ENCODE measurements around the gene RNU6-9. TPM values are rescaled to one million over a fixed set of nuclear protein-coding genes. Genes with fewer than 3 reads are reported as not detected.
"Not testable (repeated sequence)": the region's sequence is repeated elsewhere in the genome, so short reads cannot be mapped to it uniquely, and the experiment has no call there.

Gene RNU6-9
- polyA plus RNA-seq (2013, experiment 1 of 2; ENCODE audit: insufficient read length), result not detected
- polyA plus RNA-seq (2013, experiment 2 of 2; ENCODE audit: insufficient read length), result not detected

DNA sequence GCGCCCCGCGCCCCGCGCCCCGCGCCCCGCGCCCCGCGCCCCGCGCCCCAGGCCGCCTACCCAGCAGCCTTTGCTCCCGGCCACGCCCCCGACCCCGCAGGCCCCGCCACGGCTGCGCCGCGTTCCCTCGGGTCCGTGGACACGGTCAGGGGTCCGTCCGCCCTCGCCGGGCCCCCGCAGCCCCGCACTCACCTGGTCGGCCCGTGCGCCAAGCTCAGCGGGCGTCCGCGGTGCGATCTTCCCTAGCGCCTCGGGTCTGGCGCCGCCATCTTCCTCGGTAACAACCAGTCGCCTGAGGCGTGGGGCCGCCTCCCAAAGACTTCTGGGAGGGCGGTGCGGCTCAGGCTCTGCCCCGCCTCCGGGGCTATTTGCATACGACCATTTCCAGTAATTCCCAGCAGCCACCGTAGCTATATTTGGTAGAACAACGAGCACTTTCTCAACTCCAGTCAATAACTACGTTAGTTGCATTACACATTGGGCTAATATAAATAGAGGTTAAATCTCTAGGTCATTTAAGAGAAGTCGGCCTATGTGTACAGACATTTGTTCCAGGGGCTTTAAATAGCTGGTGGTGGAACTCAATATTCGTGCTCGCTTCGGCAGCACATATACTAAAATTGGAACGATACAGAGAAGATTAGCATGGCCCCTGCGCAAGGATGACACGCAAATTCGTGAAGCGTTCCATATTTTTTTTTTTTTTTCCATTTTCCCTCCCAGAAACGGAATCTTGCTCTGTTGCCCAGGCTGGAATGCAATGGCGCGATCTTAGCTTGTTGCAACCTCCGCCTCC is at the start of gene RNU6-9, which contains the start of gene MED16:
TSS of gene RNU6-9 (plus strand) at position 591 of the 796 bp plus-strand sequence.
TSS of gene MED16 (minus strand) at position 294 of the 796 bp plus-strand sequence. CDS start 2,056 bp downstream, outside the sequence.
- DNase-seq, result peak; percentile 93

- DNase-seq, result no peak
Observed at GRCh38 chr19:843836-844545, 49.3 kb upstream of the RNU6-9 start.

DNA sequence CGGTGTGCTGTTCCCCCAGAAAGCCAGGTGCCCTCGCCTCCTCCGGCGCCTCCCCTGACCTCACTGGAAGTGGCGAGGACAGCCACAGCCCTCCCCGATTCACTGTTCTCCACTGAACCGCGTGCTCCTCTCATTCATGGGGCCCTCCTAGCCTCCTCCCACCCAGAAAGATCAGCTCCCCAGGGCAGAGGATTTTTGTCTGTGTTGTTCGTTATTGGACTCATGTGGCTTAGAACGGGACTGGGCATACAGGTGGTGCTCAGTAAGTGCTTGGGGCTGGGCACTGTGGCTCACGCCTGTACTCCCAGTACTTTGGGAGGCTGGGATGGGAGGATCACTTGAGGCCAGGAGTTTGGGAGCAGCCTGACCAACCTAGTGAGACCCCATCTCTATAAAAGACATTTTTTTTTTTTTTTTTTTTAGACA is 48.7 kb upstream of the RNU6-9 start:
- no peak for DNase-seq

DNA sequence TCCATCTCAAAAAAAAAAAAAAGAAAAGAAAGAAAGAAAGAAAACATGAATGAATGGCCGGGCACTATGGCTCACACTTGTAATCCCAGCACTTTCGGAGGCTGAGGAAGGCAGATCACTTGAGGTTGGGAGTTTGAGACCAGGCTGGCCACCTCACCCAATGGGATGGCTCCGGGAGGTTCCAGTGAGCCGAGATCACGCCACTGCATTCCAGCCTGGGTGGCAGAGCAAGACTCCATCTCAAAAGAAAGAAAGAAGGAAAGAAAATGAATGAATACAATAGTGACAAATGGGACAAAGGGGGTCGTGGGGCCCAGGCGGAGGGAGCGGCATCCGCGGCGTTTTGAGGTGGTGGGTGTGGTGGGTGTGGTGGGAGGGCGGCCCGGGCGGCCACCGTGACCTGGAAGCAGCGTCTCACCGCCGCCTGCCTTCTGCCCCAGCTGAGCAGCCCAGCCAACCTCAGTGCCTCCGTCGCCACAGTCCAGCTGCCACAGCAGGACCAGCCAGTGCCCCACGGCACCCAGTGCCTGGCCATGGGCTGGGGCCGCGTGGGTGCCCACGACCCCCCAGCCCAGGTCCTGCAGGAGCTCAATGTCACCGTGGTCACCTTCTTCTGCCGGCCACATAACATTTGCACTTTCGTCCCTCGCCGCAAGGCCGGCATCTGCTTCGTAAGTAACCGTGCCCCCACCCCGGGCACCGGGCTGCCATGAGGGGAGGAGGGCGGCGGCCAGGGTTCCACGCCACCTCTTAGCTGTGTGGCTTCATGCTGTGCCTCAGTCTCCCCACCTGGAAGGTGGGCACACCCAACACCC is 47.4 kb upstream of the RNU6-9 start:
- DNase-seq, result no peak

- DNase-seq, result no peak
Observed at GRCh38 chr19:848386-848921, 44.8 kb upstream of the RNU6-9 start.

DNA sequence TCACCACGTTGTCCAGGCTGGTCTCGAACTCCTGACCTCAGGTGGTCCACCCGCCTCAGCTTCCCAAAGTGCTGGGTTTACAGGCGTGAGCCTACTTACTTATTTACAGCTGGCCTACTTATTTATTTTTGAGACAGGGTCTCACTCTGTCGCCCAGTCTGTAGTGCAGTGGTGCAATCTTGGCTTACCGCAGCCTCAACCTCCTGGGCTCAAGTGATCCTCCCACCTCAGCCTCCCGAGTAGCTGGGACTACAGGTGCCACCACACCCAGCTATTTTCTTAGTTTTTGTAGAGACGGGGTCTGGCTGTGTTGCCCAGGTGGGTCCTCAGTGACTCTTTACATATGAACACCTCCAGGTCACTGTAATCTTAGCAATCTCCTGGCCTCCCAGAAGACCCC is 44.1 kb upstream of the RNU6-9 start:
- DNase-seq, result not testable (repeated sequence)

DNA sequence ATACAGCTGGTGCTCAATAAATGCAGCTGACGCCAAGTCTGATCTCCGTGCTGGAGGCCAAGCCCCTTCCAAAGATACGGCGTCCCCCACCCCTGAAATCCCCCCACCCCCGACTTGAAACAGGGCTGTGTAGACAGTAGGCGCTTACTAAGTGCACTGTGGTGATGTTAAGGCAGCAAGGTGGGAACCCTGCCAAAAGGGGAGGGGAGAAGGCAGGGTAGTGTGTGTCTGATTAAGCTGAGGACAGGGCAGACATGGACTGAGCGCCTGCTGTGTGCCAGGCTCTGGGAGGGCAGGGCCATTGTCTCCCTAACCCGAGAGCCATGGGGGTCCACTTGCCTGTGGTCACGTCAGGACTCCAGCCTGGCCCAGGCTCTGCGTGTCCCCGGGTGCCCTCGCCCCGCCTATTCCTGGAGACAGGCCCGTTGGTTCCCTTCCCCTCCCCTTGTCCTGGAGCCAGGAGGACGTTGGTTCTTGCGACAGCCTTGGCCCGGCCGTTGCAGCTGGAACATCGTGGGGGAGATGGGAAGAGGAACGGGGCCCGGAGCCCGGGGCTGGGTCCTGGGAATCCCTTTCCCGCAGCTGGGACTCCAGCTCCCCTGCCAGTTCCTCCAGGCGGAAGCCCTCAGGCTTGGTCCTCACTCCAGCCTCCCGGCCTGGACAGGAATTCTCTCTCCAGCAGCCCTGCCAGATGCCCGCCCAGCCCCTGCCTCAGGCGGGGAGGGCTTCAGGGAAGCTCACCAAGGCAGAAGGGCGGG is 42.9 kb upstream of the RNU6-9 start:
- peak; percentile 93 for DNase-seq

- DNase-seq, result no peak
Observed at GRCh38 chr19:850979-851335, 42.3 kb upstream of the RNU6-9 start.

DNA sequence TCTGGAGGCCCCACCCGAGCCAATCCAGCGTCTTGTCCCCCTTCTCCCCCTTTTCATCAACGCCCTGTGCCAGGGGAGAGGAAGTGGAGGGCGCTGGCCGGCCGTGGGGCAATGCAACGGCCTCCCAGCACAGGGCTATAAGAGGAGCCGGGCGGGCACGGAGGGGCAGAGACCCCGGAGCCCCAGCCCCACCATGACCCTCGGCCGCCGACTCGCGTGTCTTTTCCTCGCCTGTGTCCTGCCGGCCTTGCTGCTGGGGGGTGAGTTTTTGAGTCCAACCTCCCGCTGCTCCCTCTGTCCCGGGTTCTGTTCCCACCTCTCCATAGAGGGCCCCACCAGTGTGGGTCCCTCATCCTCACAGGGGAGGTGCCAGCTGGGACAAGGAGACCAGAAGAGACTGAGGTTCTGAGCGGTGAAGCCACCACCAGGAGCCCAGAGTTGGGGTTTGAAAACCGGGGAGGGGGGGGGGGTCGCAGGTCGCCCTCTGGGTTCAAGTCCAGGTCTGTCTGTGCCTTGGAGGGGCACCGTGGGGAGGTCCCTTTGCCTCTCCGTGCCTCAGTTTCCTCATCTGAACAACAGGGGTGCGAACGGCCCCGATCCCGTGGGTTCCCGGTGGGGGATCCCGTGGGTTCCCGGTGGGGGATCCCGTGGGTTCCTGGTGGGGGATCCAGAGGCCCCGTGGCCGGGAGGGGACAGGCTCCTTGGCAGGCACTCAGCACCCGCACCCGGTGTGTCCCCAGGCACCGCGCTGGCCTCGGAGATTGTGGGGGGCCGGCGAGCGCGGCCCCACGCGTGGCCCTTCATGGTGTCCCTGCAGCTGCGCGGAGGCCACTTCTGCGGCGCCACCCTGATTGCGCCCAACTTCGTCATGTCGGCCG is 40.9 kb upstream of the RNU6-9 start, which contains the start of gene ELANE:
TSS of gene ELANE (plus strand) at position 168 of the 878 bp plus-strand sequence. CDS start at position 194, 26 bp downstream.
- no peak for DNase-seq

- DNase-seq, result no peak
Observed at GRCh38 chr19:853014-853585, 40.2 kb upstream of the RNU6-9 start.

DNA sequence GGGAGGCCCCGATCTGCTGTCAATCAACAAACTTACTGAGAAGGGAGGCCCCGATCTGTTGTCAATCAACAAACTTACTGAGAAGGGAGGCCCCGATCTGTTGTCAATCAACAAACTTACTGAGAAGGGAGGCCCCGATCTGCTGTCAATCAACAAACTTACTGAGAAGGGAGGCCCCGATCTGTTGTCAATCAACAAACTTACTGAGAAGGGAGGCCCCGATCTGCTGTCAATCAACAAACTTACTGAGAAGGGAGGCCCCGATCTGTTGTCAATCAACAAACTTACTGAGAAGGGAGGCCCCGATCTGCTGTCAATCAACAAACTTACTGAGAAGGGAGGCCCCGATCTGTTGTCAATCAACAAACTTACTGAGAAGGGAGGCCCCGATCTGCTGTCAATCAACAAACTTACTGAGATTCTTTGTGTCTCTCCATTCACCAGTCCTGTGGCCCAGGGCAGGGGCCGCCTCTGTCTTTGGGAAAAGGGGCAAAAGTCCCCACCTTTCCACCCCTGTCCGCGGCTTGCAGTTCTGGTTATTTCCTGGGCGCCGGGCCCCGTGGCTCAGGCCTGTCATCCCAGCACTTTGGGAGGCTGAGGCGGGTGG is 39.6 kb upstream of the RNU6-9 start:
- DNase-seq, result not testable (repeated sequence)

GRCh38 chr19:854549-854948 is 38.7 kb upstream of the RNU6-9 start:
- no peak for DNase-seq

DNA sequence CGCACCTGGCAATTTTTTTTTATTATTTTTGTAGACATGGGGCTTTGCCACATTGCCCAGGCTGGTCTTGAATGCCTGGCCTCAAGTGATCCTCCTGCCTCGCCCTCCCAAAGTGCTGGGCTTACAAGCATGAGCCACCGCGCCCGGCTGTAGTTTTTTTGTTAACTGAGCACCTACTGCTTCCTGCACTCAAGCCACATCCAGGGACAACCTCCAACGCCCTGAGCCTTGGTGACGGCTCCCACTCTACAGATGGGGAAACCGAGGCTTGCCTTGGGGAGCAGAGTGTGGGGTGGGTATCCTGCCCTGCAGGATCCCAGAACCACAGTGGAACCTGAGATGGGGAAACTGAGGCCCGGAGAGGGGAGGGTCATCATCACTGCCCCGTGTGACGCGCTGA is 38.1 kb upstream of the RNU6-9 start:
- DNase-seq, result no peak

DNA sequence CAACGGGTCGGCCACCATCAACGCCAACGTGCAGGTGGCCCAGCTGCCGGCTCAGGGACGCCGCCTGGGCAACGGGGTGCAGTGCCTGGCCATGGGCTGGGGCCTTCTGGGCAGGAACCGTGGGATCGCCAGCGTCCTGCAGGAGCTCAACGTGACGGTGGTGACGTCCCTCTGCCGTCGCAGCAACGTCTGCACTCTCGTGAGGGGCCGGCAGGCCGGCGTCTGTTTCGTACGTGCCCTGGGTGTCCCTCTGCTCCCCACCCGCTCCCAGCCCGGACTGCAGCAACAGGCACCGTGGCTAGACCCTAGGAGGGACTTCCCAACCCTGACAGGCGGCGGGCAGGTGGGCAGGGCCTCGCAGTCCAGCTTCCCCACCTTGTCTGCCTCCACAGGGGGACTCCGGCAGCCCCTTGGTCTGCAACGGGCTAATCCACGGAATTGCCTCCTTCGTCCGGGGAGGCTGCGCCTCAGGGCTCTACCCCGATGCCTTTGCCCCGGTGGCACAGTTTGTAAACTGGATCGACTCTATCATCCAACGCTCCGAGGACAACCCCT is 37.6 kb upstream of the RNU6-9 start:
- DNase-seq, result no peak

DNA sequence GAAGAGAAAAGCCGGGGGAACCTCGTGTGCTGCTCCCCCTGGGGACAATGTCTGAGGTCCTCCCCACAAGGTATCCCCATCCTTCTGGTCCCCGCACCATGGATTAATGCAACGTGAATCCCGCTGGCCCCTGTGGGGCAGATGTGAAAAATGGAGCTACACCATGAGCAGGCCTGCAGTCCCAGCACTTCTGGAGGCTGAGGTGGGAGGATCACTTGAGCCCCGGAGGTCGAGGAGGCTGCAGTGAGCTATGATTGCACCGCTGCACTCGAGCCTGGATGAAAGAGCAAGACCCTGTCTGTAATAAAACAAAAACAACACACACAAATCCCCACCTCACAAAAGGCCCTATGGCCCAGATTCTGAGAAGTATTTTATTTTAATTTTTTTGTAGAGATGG is 35.0 kb upstream of the RNU6-9 start:
- DNase-seq, result no peak

- no peak for DNase-seq
Observed at GRCh38 chr19:858868-859843, 34.1 kb upstream of the RNU6-9 start, which contains the start of gene CFD. Gene CFD (plus strand): TSS chr19:859664. CDS start chr19:859690, 26 bp downstream.

GRCh38 chr19:861141-861755 is 32.0 kb upstream of the RNU6-9 start:
- no peak for DNase-seq

Data from fibroblast of skin of scalp (primary cell).